Fibroblast of villous mesenchyme (primary cell): ENCODE data around the gene CNPY3. TPM values are rescaled to one million over a fixed set of nuclear protein-coding genes. Genes with fewer than 3 reads are reported as not detected.

ENCODE experiments used
- DNase-seq: peaks from one replicate; pipeline ENCODE4 v3.0.0-alpha.2; 2010; ENCODE audit warnings: low read depth
- H3K4me3 ChIP-seq: 2 replicates; pipeline ENCODE4 v1.5.1; 2011; ENCODE audit warnings: low read depth, mild to moderate bottlenecking, low read length
- CTCF ChIP-seq: IDR thresholded peaks from 2 replicates; pipeline ENCODE4 v1.5.1; 2012; ENCODE audit warnings: low read depth, mild to moderate bottlenecking, low read length; ENCODE audit not compliant: insufficient read depth
- total RNA-seq: library from RNA; depleted of rRNA; stranded (reverse); fragments of >200 nt; gene quantifications from 2 replicates; pipeline ENCODE4 v1.2.3, GENCODE V29; 2012

CNPY3 gene
- total RNA-seq, 1 donor: 36.7 TPM

- H3K4me3 ChIP-seq: no peak overlapping the region
- no peak for TF ChIP-seq CTCF
- no peak for DNase-seq
Measured at GRCh38 chr6:42973926-42974325, 44.6 kb downstream of the CNPY3 start.

DNA sequence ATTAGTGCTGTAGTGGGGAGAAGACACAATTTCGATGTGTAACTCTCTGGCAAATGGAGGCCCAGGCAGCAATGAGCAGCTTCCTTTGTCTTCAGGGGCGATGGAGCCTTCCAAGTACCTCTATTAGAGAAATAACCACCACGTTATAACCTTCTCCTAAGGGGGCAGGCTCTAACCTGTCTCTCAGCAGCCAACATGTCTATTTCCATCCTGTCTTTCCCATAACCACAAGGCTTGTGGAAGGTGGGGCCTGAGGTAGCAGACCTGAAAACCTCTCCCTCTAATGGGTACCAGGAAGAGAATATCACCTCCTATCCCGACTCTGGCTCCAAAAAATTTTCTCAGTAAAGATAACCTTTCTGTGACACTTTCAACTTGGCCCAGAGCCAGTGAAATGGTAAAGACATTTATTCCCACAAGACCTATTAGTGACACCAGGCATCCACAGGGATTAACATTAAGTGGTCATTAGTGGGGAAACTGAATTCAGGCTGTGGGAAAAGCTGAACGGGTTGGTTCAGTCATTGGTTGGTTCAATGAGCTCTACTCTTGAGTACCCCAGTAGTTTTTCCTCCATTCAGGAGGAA is 45.7 kb downstream of the CNPY3 start:
- H3K4me3 ChIP-seq: no peak overlapping the region
- no peak for DNase-seq
- TF ChIP-seq CTCF: no peak

DNA sequence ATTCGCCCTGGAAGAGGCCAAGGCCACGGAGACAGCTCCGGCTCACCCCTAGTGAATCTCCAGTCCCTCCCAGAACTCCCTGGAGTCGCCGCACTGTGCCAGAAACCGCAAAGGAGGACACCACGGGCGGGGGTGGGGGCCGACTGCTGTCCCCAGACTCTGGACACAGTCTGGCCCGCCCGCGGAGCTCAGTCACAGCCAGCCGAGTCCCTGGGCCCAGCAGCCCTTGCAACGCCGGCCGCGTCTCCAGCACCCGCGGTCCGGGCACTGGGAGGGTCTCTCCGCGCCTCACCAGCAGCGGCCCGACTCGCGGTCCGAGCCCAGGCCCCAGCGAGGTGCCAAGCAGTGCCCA is 49.2 kb downstream of the CNPY3 start:
- H3K4me3 ChIP-seq: peak overlapping the region; percentile 76
- peak; percentile 36 for DNase-seq
- no peak for TF ChIP-seq CTCF

GRCh38 chr6:42978839-42979522 is 49.7 kb downstream of the CNPY3 start, which contains the start of gene PEX6:
Gene PEX6 (minus strand): TSS chr6:42979181. CDS start chr6:42979150, 31 bp downstream.
- H3K4me3 ChIP-seq: peak within 1 kb of the TSS; percentile 76
- TF ChIP-seq CTCF: no peak
- peak; percentile 87 for DNase-seq

- peak overlapping the region; percentile 76 for H3K4me3 ChIP-seq
- DNase-seq: no peak
- no peak for TF ChIP-seq CTCF
Measured at GRCh38 chr6:42979523-42980177, 50.4 kb downstream of the CNPY3 start.

DNA sequence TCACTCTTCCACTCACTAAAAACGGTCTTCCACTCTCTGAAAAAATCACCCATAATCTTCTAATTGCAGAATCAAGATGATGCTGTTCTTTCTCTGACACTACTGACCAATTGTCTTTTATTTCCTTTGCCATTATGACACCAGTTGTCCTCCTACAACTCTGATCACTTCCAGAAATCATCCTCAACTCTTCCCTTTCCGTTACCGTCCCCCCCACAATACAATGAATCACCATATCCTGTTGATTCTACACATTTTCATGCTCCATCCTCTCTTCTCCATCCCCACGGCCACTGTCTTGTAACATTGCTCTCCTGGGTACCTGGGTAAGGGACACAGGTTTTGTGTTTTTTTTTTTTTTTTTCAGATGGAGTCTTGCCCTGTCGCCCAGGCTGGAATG is 52.6 kb downstream of the CNPY3 start:
- H3K4me3 ChIP-seq: no peak overlapping the region
- TF ChIP-seq CTCF: no peak
- no peak for DNase-seq
